Adrenal gland (tissue), 12 donors: ENCODE measurements around the gene ACSL5. TPM values are rescaled to one million over a fixed set of nuclear protein-coding genes. Genes with fewer than 3 reads are reported as not detected.

Source experiments
- DNase-seq, 7 donors: peaks; one replicate each; pipeline ENCODE4 v3.0.0-alpha.2; 2019 to 2020
- H3K27ac ChIP-seq, 5 donors: fragments of 200-600 bp; sonication (generic) in 4 of 5; 1 replicate in 3 of 5; 2 replicates in 2 of 5; pipeline versions ENCODE4 v1.5.1 to v1.8.0; 2016 to 2020; ENCODE audit warnings: mild to moderate bottlenecking in 1 of 5
- H3K27me3 ChIP-seq: fragments of 200-600 bp; 2 replicates; pipeline ENCODE4 v1.8.0; 2021
- H3K36me3 ChIP-seq, 2 donors: fragments of 200-600 bp; replicated peaks in 1 of 2; 1 replicate in 1 of 2; 2 replicates in 1 of 2; pipeline versions ENCODE4 v1.5.1 to v1.8.0; 2018 to 2022
- H3K4me1 ChIP-seq, 2 donors: fragments of 200-600 bp; replicated peaks in 1 of 2; 1 replicate in 1 of 2; 2 replicates in 1 of 2; pipeline versions ENCODE4 v1.5.1 to v1.8.0; 2018 to 2021
- H3K4me3 ChIP-seq, 4 donors: fragments of 200-600 bp; sonication (generic) in 3 of 4; one replicate each; pipeline ENCODE4 v1.5.1; 2016 to 2018
- H3K9me3 ChIP-seq, 3 donors: fragments of 200-600 bp; sonication (generic) in 1 of 3; replicated peaks in 1 of 3; 1 replicate in 2 of 3; 2 replicates in 1 of 3; pipeline versions ENCODE4 v1.5.1 to v1.8.0; 2016 to 2021
- POLR2A ChIP-seq, 2 donors: fragments of 450-650 bp; IDR thresholded peaks; one replicate each; pipeline ENCODE4 v1.6.1; 2017; ENCODE audit warnings: antibody characterized with exemption in 2 of 2, mild to moderate bottlenecking in 2 of 2, moderate library complexity in 1 of 2
- WGBS, 4 donors: extraction: QIAGEN DNeasy Blood & Tissue Kit in 2 of 4; methylation state at CpG; one replicate each; pipeline versions ENCODE4 v1.1.5 to v1.1.7; 2013 to 2017; 5-methylcytosine and 5-hydroxymethylcytosine counted together
- intact Hi-C, 2 donors: fragments of 100-400 bp; cut with DNase I; formaldehyde crosslinking; loops; one replicate each; pipeline versions ENCODE4 v1.14.1 to v1.15.0; 2022 to 2023
- polyA plus RNA-seq, 3 donors: library from polyadenylated mRNA; stranded (reverse); fragments of 200-250 nt in 2 of 3; fragments of 350-450 nt in 1 of 3; fragmentation: Illumina TruSeq in 1 of 3; extraction: RNeasy Lipid Tissue Mini Kit (QIAGEN cat#74804) in 1 of 3; gene quantifications; one replicate each; pipeline ENCODE4 v1.2.3, GENCODE V29; 2013 to 2014
- total RNA-seq, 9 donors: library from RNA; depleted of rRNA in 4 of 9; stranded (reverse); fragments of >200 nt in 4 of 9; fragments of 120-200 nt in 1 of 9; fragmentation: NEBNext Ultra II Directional in 1 of 9; extraction: Animal tissue kit (Norgen Biotek cat#: 25700) in 1 of 9; gene quantifications; one replicate each; pipeline versions ENCODE4 v1.1.0 to v1.2.4, GENCODE V29; 2013 to 2023
- TF ChIP-seq, protein P1 (sequence below), 6 experiments: fragments of 450-650 bp in 4 of 6; fragments of 200-600 bp in 2 of 6; sonication (generic) in 1 of 6; IDR thresholded peaks; 1 replicate in 5 of 6; 2 replicates in 1 of 6; pipeline versions ENCODE4 v1.5.1 to v1.8.0; 2016 to 2021; ENCODE audit warnings: antibody characterized with exemption in 6 of 6, mild to moderate bottlenecking in 2 of 6, moderate library complexity in 1 of 6
- donor health status: healthy with polysubstance abuse.
- donor health status: Bipolar disorder and iron deficiency.
- donor health status: DM: yes; HTN: yes; CAD: no.
- donor health status: DM: no; HTN: no; CAD: no.
- donor health status: DM: no; HTN: no; CAD: no.
- donor health status: DM: yes; HTN: yes; CAD: no.

The ACSL5 gene
- total and polyA plus RNA-seq, 12 donors: 2.1 to 8.6 (median 6.7) TPM

DNA sequence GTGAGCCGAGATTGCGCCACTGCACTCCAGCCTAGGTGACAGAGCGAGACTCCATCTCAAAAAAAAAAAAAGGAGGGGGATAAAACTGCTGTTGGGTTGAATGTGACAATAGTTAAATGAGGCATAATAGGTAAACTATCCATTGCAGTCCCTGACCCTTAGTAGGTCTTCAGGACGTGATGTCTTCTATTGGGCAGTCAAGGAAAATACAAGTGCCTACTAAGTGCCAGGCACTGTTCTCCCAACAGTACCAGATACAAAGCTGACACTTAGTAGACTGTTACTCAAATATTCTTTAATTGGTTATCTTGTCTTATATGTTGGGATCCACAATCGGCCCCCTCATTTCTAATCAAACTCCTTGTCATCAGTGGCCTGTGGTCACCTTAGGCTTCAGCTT, 27.1 kb upstream of the ACSL5 start:
- H3K4me1 ChIP-seq: no peaks in the 10 kb centered on the region
- 76 to 81% (median 78%) methylated on average over 5 of the region's 5 CpGs for WGBS, 4 donors
- H3K4me3 ChIP-seq: no peak overlapping the region
- DNase-seq: no peak
- no peaks in the 10 kb centered on the region for H3K9me3 ChIP-seq
- TF ChIP-seq, protein P1, sequence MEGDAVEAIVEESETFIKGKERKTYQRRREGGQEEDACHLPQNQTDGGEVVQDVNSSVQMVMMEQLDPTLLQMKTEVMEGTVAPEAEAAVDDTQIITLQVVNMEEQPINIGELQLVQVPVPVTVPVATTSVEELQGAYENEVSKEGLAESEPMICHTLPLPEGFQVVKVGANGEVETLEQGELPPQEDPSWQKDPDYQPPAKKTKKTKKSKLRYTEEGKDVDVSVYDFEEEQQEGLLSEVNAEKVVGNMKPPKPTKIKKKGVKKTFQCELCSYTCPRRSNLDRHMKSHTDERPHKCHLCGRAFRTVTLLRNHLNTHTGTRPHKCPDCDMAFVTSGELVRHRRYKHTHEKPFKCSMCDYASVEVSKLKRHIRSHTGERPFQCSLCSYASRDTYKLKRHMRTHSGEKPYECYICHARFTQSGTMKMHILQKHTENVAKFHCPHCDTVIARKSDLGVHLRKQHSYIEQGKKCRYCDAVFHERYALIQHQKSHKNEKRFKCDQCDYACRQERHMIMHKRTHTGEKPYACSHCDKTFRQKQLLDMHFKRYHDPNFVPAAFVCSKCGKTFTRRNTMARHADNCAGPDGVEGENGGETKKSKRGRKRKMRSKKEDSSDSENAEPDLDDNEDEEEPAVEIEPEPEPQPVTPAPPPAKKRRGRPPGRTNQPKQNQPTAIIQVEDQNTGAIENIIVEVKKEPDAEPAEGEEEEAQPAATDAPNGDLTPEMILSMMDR (IDR thresholded peaks at IDR 0.05): no peak
- TF ChIP-seq POLR2A (IDR thresholded peaks at IDR 0.05): no peak
- no peaks in the 10 kb centered on the region for H3K36me3 ChIP-seq
- H3K27ac ChIP-seq: no peak overlapping the region
- intact Hi-C loops: no loop called here
- H3K27me3 ChIP-seq: no peaks in the 10 kb centered on the region

DNA sequence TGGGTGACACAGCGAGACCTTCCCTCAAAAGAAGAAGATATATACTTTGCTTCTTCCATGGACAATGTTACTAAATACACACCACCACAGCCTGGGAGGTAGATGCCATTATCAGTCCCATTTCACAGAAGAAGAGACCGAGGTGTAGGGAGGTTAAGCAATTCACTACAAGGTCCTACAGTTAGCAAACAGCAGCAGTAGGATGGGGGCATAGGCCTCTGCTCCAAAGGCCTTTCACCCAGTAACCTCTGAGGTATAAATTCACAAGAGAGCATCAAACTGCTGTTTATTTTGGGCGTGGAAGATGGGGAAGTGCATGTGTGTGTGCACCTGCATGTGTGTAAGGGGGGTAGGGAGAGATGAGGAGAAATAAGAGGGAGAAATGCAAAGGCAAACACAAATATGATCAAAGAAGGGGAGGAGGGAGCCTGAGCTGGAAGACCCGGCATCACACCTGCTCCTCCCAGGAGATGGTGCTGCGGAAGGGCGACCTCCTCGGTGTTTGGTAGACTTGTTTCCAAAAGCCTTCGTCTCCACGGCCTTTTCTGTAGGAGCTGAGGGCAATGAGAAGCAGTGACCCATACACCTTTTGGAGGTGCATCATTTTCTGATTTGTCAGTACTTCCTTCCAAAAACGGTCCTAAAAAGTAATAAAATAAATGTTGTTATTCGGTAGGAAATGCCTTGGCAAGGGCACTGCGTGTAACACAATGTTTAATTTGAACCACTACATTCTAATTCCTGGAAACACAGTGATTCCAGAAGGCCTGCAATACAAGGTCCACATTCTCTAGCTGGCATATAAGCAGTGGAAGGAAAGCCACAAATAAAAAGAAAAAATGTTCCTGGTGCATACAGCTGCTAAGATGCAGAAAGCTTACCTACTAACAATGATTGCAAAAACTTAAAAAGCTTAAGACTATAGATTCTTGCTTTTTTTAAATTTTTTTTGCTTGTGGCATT, 25.9 kb upstream of the ACSL5 start:
- H3K36me3 ChIP-seq: no peaks in the 10 kb centered on the region
- H3K27me3 ChIP-seq: no peaks in the 10 kb centered on the region
- no peak for TF ChIP-seq POLR2A (IDR thresholded peaks at IDR 0.05)
- TF ChIP-seq, protein P1 (IDR thresholded peaks at IDR 0.05): no peak
- peak in 1 of 7 donors; percentile 4 for DNase-seq
- no peak overlapping the region for H3K4me3 ChIP-seq
- no peaks in the 10 kb centered on the region for H3K4me1 ChIP-seq
- 84 to 87% (median 85%) methylated on average over 12 of the region's 12 CpGs for WGBS, 4 donors
- H3K9me3 ChIP-seq: no peaks in the 10 kb centered on the region
- intact Hi-C loops: no loop called here
- H3K27ac ChIP-seq: no peak overlapping the region

DNA sequence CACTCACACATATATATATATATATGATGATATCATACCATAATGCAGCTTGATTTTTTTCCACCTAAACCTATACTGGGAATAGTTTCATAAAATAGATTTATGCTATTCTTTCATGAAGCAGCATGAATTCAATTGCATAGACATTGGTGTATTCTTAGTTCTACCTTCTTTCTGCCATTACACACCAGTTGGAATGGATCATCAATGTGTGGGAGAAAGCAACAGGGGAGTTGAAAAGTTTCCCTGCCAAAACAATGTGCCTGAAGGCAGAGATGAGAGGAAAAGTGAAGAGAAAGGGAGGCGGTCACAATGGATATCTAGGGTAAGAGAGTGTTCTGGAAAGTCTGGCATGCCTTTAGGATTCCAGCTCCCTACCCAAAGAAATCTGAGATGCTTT, 25.2 kb upstream of the ACSL5 start:
- DNase-seq: no peak
- Histone ChIP-seq H3K4me1 (no peaks in the 10 kb centered on the region), H3K27me3 (no peaks in the 10 kb centered on the region), H3K9me3 (no peaks in the 10 kb centered on the region), H3K4me3 (no peak overlapping the region), H3K27ac (no peak overlapping the region), H3K36me3 (no peaks in the 10 kb centered on the region)
- intact Hi-C loops: no loop called here
- TF ChIP-seq POLR2A (IDR thresholded peaks at IDR 0.05): no peak
- TF ChIP-seq, protein P1 (IDR thresholded peaks at IDR 0.05): no peak
- 77 to 97% (median 86%) methylated on average over 1 of the region's 1 CpG for WGBS, 4 donors

DNA sequence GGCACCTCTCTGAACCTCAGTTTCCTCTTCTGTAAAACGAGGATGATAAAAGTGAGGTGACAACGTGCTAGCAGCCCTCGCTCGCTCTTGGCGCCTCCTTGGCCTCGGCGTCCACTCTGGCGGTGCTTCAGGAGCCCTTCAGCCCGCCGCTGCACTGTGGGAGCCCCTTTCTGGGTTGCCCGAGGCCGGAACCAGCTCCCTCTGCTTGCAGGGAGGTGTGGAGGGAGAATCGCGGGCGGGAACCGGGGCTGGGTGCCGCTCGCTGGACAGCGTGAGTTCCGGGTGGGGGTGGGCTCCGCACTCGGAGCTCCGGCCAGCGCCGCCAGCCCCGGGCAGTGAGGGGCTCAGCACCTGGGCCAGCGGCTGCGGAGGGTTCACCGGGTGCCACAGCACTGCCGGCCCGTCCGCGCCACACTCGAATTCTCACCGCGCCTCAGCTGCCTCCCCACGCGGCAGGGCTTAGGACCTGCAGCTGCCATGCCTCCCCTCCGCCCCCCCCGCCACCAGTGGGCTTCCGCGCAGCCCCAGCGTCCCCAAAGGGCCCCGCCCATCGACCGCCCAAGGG, 24.3 kb upstream of the ACSL5 start:
- H3K27me3 ChIP-seq: no peaks in the 10 kb centered on the region
- no peaks in the 10 kb centered on the region for H3K36me3 ChIP-seq
- H3K9me3 ChIP-seq: no peaks in the 10 kb centered on the region
- intact Hi-C loops: no loop called here
- no peaks in the 10 kb centered on the region for H3K4me1 ChIP-seq
- 86 to 96% (median 93%) methylated on average over 10 to 46 of the region's 46 CpGs for WGBS, 4 donors
- no peak for DNase-seq
- H3K4me3 ChIP-seq: no peak overlapping the region
- TF ChIP-seq POLR2A (IDR thresholded peaks at IDR 0.05): no peak
- TF ChIP-seq, protein P1 (IDR thresholded peaks at IDR 0.05): no peak
- no peak overlapping the region for H3K27ac ChIP-seq
